H4 (cell line): ENCODE data around the gene RUNX2. TPM values are rescaled to one million over a fixed set of nuclear protein-coding genes. Genes with fewer than 3 reads are reported as not detected.

ENCODE experiments used
- DNase-seq: peaks from one replicate; pipeline ENCODE4 v3.0.0-alpha.2; 2015; ENCODE audit warnings: low spot score
- total RNA-seq: library from RNA; depleted of rRNA; stranded (reverse); fragments of >200 nt; shearing (Covaris generic); gene quantifications from 2 replicates; pipeline ENCODE4 v1.2.3, GENCODE V29; 2014

RUNX2 gene
- total RNA-seq, 1 experiment from 2014 or later, result 37.7 TPM

GRCh38 chr6:45432977-45433376 is 104.8 kb downstream of the RUNX2 start:
- DNase-seq, result no peak

- DNase-seq, result no peak
These were observed 105.6 kb downstream of the RUNX2 start for GRCh38 chr6:45433533-45434380.

GRCh38 chr6:45434381-45434700 is 106.2 kb downstream of the RUNX2 start:
- DNase-seq, result no peak

- DNase-seq, result peak; percentile 69
These were observed 108.7 kb downstream of the RUNX2 start for GRCh38 chr6:45436544-45437438.

- DNase-seq, result no peak
These were observed 109.3 kb downstream of the RUNX2 start for GRCh38 chr6:45437439-45437815.

GRCh38 chr6:45438151-45438550 is 110.0 kb downstream of the RUNX2 start:
- no peak for DNase-seq

- DNase-seq, result peak; percentile 88
These were observed 110.8 kb downstream of the RUNX2 start for GRCh38 chr6:45438849-45439406.

- DNase-seq, result no peak
These were observed 111.3 kb downstream of the RUNX2 start for GRCh38 chr6:45439459-45439858.

GRCh38 chr6:45439861-45440388 is 111.8 kb downstream of the RUNX2 start:
- DNase-seq, result no peak

GRCh38 chr6:45441851-45442453 is 113.8 kb downstream of the RUNX2 start:
- DNase-seq, result no peak

GRCh38 chr6:45442716-45443115 is 114.6 kb downstream of the RUNX2 start:
- no peak for DNase-seq

GRCh38 chr6:45445364-45445748 is 117.2 kb downstream of the RUNX2 start:
- DNase-seq, result no peak

GRCh38 chr6:45445749-45446549 is 117.8 kb downstream of the RUNX2 start:
- DNase-seq, result peak; percentile 99

- DNase-seq, result no peak
These were observed 118.9 kb downstream of the RUNX2 start for GRCh38 chr6:45447005-45447404.

- no peak for DNase-seq
These were observed 119.6 kb downstream of the RUNX2 start for GRCh38 chr6:45447716-45448115.

GRCh38 chr6:45448417-45449389 is 120.6 kb downstream of the RUNX2 start:
- DNase-seq, result no peak

GRCh38 chr6:45450132-45450531 is 122.0 kb downstream of the RUNX2 start:
- DNase-seq, result no peak

- no peak for DNase-seq
These were observed 122.7 kb downstream of the RUNX2 start for GRCh38 chr6:45450831-45451230.

- peak; percentile 94 for DNase-seq
These were observed 126.1 kb downstream of the RUNX2 start for GRCh38 chr6:45454008-45454911.
